HepG2 (cell line): ENCODE data around the gene FTSJ1. TPM values are rescaled to one million over a fixed set of nuclear protein-coding genes. Genes with fewer than 3 reads are reported as not detected.

Experiments
- ATAC-seq: fragments of 200-7000 bp; cut with Tn5 transposase; 3 replicates; pipeline ENCODE4 v1.9.1; 2020; ENCODE audit warnings: mild to moderate bottlenecking, moderate library complexity
- BruUV-seq: library from RNA; stranded (reverse); fragments of 400-500 nt; replicated peaks from 2 replicates; lab custom pipeline; 2021; lab: Mats Ljungman, UMichigan
- CTCF ChIA-PET: fragments of 300-600 bp; formaldehyde crosslinking; extraction: SDS; loops from one replicate; lab custom pipeline; 2021; ENCODE audit warnings: low total read pairs, inconsistent platforms, low intra/inter-chr PET ratio; lab: Yijun Ruan, JAX
- POLR2A ChIA-PET: fragments of 350-600 bp; sonication (Branson Sonifier 250); formaldehyde crosslinking; loops from one replicate; lab custom pipeline; 2020; ENCODE audit warnings: antibody characterized with exemption, inconsistent platforms; lab: Yijun Ruan, JAX
- DNase-seq: peaks from one replicate; pipeline ENCODE4 v3.0.0-alpha.2; 2015; ENCODE audit warnings: low spot score
- FAIRE-seq: peaks from 3 replicates; lab custom pipeline; 2011; peaks lifted over from hg19 to GRCh38; lab: Jason Lieb, UNC
- H2AFZ ChIP-seq: one replicate; pipeline ENCODE4 v1.6.1; 2011; ENCODE audit warnings: low read length, inconsistent platforms
- H3K27ac ChIP-seq: fragments of 300-600 bp; 3 replicates; pipeline ENCODE4 v1.8.0; 2011; ENCODE audit warnings: mixed run types, mild to moderate bottlenecking, mixed read lengths, low read length, inconsistent platforms; ENCODE audit not compliant: insufficient read depth; ENCODE audit errors: extremely low read length
- H3K27me3 ChIP-seq, 2 experiments: fragments of 200-600 bp in 1 of 2; 2 replicates in 1 of 2; 3 replicates in 1 of 2; pipeline versions ENCODE4 v1.6.0 to v1.8.0; 2011; ENCODE audit warnings: low read length in 2 of 2, mild to moderate bottlenecking in 2 of 2, moderate library complexity in 2 of 2, inconsistent platforms in 1 of 2; ENCODE audit not compliant: insufficient read depth in 2 of 2, control insufficient read depth in 1 of 2
- H3K36me3 ChIP-seq, 2 experiments: fragments of 200-600 bp in 1 of 2; replicated peaks in 1 of 2; 2 replicates in 1 of 2; 3 replicates in 1 of 2; pipeline versions ENCODE4 v1.5.1 to v1.8.0; 2011; ENCODE audit warnings: low read length in 2 of 2, inconsistent platforms in 1 of 2; ENCODE audit not compliant: insufficient read depth in 2 of 2, control insufficient read depth in 1 of 2
- H3K4me1 ChIP-seq: 2 replicates; pipeline ENCODE4 v1.5.1; 2012; ENCODE audit warnings: low read length, inconsistent platforms; ENCODE audit not compliant: insufficient read depth
- H3K4me2 ChIP-seq: 2 replicates; pipeline ENCODE4 v1.6.0; 2011; ENCODE audit warnings: low read depth, low read length, inconsistent platforms
- H3K4me3 ChIP-seq, 3 experiments: fragments of 200-600 bp in 1 of 3; sonication (generic), shearing (Covaris generic) in 1 of 3; replicated peaks in 1 of 3; 2 replicates each; pipeline ENCODE4 v1.5.1; 2011 to 2016; ENCODE audit warnings: low read length in 3 of 3, inconsistent platforms in 2 of 3, low read depth in 2 of 3, mild to moderate bottlenecking in 2 of 3, control low read depth in 1 of 3, mixed read lengths in 1 of 3; ENCODE audit not compliant: insufficient read depth in 1 of 3
- H3K79me2 ChIP-seq: one replicate; pipeline ENCODE4 v1.6.1; 2011; ENCODE audit warnings: low read length, inconsistent platforms; ENCODE audit not compliant: insufficient read depth
- H3K9ac ChIP-seq: 2 replicates; pipeline ENCODE4 v1.6.0; 2011; ENCODE audit warnings: mild to moderate bottlenecking, low read depth, low read length, inconsistent platforms; ENCODE audit not compliant: insufficient read depth
- H3K9me3 ChIP-seq: 2 replicates; pipeline ENCODE4 v1.5.1; 2012; ENCODE audit warnings: mild to moderate bottlenecking, low read length
- H4K20me1 ChIP-seq: 2 replicates; pipeline ENCODE4 v1.6.0; 2011; ENCODE audit warnings: inconsistent platforms, mild to moderate bottlenecking, low read length, moderate library complexity; ENCODE audit not compliant: insufficient read depth
- ERF ChIP-seq: IDR thresholded peaks from 2 replicates; pipeline ENCODE4 v1.6.1; 2018; ENCODE audit warnings: missing biosample characterization, missing genetic modification reagents
- ISL2 ChIP-seq: sonication (generic); formaldehyde crosslinking; IDR thresholded peaks from 2 replicates; pipeline ENCODE4 v1.5.0; 2020; ENCODE audit warnings: missing genetic modification reagents
- RFX1 ChIP-seq: fragments of 450-650 bp; IDR thresholded peaks from 2 replicates; pipeline ENCODE4 v1.6.1; 2017
- whole genome bisulfite sequencing: methylation state at CpG from one replicate; pipeline ENCODE4 v1.1.6; 2017; ENCODE audit warnings: low lambda C conversion rate; 5-methylcytosine and 5-hydroxymethylcytosine counted together
- in situ Hi-C: cut with HindIII; loops from 2 replicates; pipeline ENCODE4 v1.10.0; 2017; ENCODE audit warnings: low pct_unique_long_range_greater_than_20kb; ENCODE audit not compliant: extremely low pct_ligation_motif_present
- intact Hi-C: fragments of 100-400 bp; cut with micrococcal nuclease; formaldehyde crosslinking; loops from one replicate; pipeline ENCODE4 v1.10.0; 2022; ENCODE audit not compliant: unreplicated experiment
- polyA plus RNA-seq, 8 experiments: library from polyadenylated mRNA; depleted of rRNA in 3 of 8; stranded (reverse) in 7 of 8; unstranded in 1 of 8; fragments of >200 nt; fragmentation: Illumina TruSeq in 4 of 8; extraction: Trizol in 4 of 8; gene quantifications; 2 replicates each; pipeline versions ENCODE4 v1.2.1 to v1.2.3, GENCODE V29; 2011 to 2016; ENCODE audit warnings: low read depth in 4 of 8, missing spikeins in 1 of 8, mixed read lengths in 1 of 8; ENCODE audit not compliant: insufficient read depth in 1 of 8
- total RNA-seq, 5 experiments: library from RNA; depleted of rRNA; stranded (reverse); fragments of >200 nt; fragmentation: Illumina TruSeq; extraction: Trizol; gene quantifications; 2 replicates each; pipeline ENCODE4 v1.2.3, GENCODE V29; 2016; ENCODE audit warnings: low read depth in 1 of 5
- TF ChIP-seq, protein P1 (sequence below), 2 experiments: sonication (generic) in 1 of 2; formaldehyde crosslinking in 1 of 2; IDR thresholded peaks; 2 replicates each; pipeline versions ENCODE4 v1.4.0 to v1.6.1; 2016 to 2020; ENCODE audit warnings: borderline replicate concordance in 1 of 2, low read depth in 1 of 2, mild to moderate bottlenecking in 1 of 2, missing genetic modification reagents in 1 of 2
- TF ChIP-seq, protein P2 (sequence below): sonication (generic); formaldehyde crosslinking; IDR thresholded peaks from 2 replicates; pipeline ENCODE4 v1.4.0; 2020; ENCODE audit warnings: missing genetic modification reagents

FTSJ1 gene
- total and polyA plus RNA-seq, 2 of the 13 experiments (the other 11 are each of a cell fraction or from before 2014, with no cell fraction given) = 30.3 to 37.9 TPM

DNA sequence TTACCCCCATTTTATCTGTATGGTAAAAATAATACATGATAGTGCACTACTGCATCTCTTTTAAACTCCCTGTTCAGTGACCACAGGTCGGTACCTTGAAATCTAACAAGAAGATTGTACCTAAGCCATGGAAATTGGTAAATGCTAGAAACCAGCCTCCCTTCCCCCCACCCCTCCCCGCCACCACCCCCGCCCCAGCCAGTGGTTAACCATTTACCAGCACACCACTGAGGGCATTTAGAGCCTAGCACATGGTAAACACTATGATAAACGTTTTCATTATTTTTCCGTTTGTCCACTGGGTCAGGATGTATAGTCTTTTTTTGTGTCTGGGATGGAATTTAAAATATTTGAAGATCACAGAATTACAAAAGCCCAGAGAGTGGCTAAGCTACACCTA is 703 bp upstream of the FTSJ1 start:
- FAIRE-seq (no peak), DNase-seq (peak; percentile 40), ATAC-seq (peak; percentile 45)
- Histone ChIP-seq H3K4me3 (peak overlapping the region; percentile 68 to 78 (median 77)), H3K27me3 (no peaks in the 10 kb centered on the region; a peak in 1 of 5 replicates), H3K27ac (peak overlapping the region; percentile 76), H2AFZ (no peak overlapping the region), H3K4me2 (peak overlapping the region; percentile 74), H3K9me3 (no peaks in the 10 kb centered on the region), H3K36me3 (peaks cover 0 to 1% of the 10 kb centered on the region in 2 experiments; a peak in 1 of 5 replicates), H3K4me1 (peaks cover 53% of the 10 kb centered on the region), H3K79me2 (peaks cover 19% of the 10 kb centered on the region), H3K9ac (peak overlapping the region; percentile 77), H4K20me1 (no peaks in the 10 kb centered on the region)
- ChIA-PET CTCF (interaction anchor here (1.8 kb wide), 1 partner anchor 19 kb away, joined by 4 read pairs; no protein-coding TSS in a partner anchor), POLR2A (interaction anchor here (1.7 kb wide), 1 partner anchor 46 kb away, joined by 4 read pairs; the partner anchor contains the start of gene EBP)
- no TSS peak for BruUV-seq
- TF ChIP-seq ISL2 (CRISPR knock-in tag) = no peak
- TF ChIP-seq, protein P1, sequence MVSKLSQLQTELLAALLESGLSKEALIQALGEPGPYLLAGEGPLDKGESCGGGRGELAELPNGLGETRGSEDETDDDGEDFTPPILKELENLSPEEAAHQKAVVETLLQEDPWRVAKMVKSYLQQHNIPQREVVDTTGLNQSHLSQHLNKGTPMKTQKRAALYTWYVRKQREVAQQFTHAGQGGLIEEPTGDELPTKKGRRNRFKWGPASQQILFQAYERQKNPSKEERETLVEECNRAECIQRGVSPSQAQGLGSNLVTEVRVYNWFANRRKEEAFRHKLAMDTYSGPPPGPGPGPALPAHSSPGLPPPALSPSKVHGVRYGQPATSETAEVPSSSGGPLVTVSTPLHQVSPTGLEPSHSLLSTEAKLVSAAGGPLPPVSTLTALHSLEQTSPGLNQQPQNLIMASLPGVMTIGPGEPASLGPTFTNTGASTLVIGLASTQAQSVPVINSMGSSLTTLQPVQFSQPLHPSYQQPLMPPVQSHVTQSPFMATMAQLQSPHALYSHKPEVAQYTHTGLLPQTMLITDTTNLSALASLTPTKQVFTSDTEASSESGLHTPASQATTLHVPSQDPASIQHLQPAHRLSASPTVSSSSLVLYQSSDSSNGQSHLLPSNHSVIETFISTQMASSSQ (IDR thresholded peaks at IDR 0.05; ENCODE audit: low read depth) = peak; percentile 49; the same call in 1 of the 2 replicates
- TF ChIP-seq, protein P1 (CRISPR knock-in tag; IDR thresholded peaks at IDR 0.05; ENCODE audit: borderline replicate concordance) = no peak
- TF ChIP-seq, protein P2, sequence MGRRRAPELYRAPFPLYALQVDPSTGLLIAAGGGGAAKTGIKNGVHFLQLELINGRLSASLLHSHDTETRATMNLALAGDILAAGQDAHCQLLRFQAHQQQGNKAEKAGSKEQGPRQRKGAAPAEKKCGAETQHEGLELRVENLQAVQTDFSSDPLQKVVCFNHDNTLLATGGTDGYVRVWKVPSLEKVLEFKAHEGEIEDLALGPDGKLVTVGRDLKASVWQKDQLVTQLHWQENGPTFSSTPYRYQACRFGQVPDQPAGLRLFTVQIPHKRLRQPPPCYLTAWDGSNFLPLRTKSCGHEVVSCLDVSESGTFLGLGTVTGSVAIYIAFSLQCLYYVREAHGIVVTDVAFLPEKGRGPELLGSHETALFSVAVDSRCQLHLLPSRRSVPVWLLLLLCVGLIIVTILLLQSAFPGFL (CRISPR knock-in tag) = no peak
- no peak for TF ChIP-seq RFX1
- no peak for TF ChIP-seq ERF (CRISPR knock-in tag)
- intact Hi-C loops = loop anchor here (10.0 kb wide), 1 partner anchor 60 kb away; the partner anchor contains the start of gene TBC1D25
- in situ Hi-C loops = no loop called here
- 0% methylated on average over 5 of the region's 5 CpGs for WGBS
